Transverse colon (tissue), 4 donors: ENCODE results near the gene FBXO4.

ENCODE experiments used
- EP300 ChIP-seq: sonication (generic); formaldehyde crosslinking; IDR thresholded peaks from one replicate; pipeline ENCODE4 v1.6.1; 2017; ENCODE audit warnings: antibody characterized with exemption, low read depth
- POLR2AphosphoS5 ChIP-seq, 3 donors: sonication (generic); formaldehyde crosslinking; IDR thresholded peaks; one replicate each; pipeline ENCODE4 v1.6.1; 2016; ENCODE audit warnings: antibody characterized with exemption in 3 of 3
- TF ChIP-seq, protein P1 (sequence below), 5 experiments: fragments of 200-600 bp in 3 of 5; fragments of 450-650 bp in 2 of 5; sonication (generic) in 3 of 5; IDR thresholded peaks; 1 replicate in 2 of 5; 2 replicates in 3 of 5; pipeline ENCODE4 v1.5.1; 2016 to 2017; ENCODE audit warnings: antibody characterized with exemption in 5 of 5, inconsistent platforms in 3 of 5, mild to moderate bottlenecking in 2 of 5, moderate library complexity in 1 of 5

DNA sequence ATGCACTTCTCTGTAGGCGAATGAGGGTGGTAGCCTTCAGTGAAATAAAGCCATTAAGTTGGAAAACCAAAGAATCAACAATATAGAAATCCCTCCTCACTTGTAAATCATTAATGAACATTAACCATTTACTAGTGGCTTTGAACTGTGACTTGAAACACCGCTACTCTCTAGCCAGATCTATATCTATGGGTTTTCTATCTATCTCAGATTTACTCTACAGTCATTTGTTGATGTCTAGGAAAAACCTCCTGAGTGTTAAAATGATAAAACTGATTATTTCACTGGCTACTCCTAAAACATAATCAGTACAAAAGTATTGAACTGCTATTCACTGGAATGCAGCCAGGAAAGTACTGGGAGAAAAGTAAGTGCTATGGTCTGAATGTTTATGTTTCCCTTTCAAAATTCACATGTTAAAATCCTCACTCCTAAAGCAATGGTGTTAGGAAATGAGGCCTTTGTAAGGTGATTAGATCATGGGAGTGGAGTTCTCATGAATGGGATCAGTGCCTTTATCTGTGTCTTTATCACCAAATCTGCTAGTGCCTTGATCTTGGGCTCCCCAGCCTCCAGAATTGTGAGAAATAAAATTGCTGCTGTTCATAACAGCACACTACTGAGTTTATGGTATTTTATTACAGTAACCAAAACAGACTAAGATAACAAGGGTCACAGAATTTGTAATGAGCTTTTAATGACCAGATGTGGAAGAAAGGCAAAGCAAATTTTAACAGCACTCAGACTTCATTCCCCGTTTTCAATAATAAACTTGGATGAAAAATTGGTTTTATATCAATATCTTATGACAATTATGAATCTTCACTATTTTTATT, 46.2 kb upstream of the FBXO4 start:
- TF ChIP-seq, protein P1, sequence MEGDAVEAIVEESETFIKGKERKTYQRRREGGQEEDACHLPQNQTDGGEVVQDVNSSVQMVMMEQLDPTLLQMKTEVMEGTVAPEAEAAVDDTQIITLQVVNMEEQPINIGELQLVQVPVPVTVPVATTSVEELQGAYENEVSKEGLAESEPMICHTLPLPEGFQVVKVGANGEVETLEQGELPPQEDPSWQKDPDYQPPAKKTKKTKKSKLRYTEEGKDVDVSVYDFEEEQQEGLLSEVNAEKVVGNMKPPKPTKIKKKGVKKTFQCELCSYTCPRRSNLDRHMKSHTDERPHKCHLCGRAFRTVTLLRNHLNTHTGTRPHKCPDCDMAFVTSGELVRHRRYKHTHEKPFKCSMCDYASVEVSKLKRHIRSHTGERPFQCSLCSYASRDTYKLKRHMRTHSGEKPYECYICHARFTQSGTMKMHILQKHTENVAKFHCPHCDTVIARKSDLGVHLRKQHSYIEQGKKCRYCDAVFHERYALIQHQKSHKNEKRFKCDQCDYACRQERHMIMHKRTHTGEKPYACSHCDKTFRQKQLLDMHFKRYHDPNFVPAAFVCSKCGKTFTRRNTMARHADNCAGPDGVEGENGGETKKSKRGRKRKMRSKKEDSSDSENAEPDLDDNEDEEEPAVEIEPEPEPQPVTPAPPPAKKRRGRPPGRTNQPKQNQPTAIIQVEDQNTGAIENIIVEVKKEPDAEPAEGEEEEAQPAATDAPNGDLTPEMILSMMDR (IDR thresholded peaks at IDR 0.05) = no peak
- TF ChIP-seq POLR2AphosphoS5 (IDR thresholded peaks at IDR 0.05) (no peak), EP300 (no peak)
